HCT116 (cell line): ENCODE data around the gene SPATA25. TPM values are rescaled to one million over a fixed set of nuclear protein-coding genes. Genes with fewer than 3 reads are reported as not detected.

Experiments used
- ATAC-seq: fragments of 200-7000 bp; cut with Tn5 transposase; 2 replicates; pipeline ENCODE4 v1.9.1; 2020; ENCODE audit warnings: mild to moderate bottlenecking, moderate library complexity
- BruUV-seq: library from RNA; stranded (reverse); fragments of 400-500 nt; replicated peaks from 2 replicates; lab custom pipeline; 2021; lab: Mats Ljungman, UMichigan
- CTCF ChIA-PET: fragments of 300-600 bp; sonication (Branson Sonifier 250); formaldehyde crosslinking; loops from one replicate; lab custom pipeline; 2021; ENCODE audit warnings: antibody characterized with exemption; lab: Charles Lee
- POLR2A ChIA-PET: fragments of 300-600, 350-600 bp; sonication (Branson Sonifier 250); formaldehyde crosslinking; loops from one replicate; lab custom pipeline; 2021; ENCODE audit warnings: antibody characterized with exemption; lab: Charles Lee
- RAD21 ChIA-PET, 2 experiments: fragments of 300-600 bp; sonication (Branson Sonifier 250); formaldehyde crosslinking; loops; one replicate each; lab custom pipeline; 2023; ENCODE audit warnings: low total read pairs in 2 of 2; ENCODE audit not compliant: uncharacterized antibody in 2 of 2, unreplicated experiment in 2 of 2, low non-redundant PET in 1 of 2; lab: Charles Lee
- DNase-seq: peaks from one replicate; pipeline ENCODE4 v3.0.0-alpha.2; 2010; ENCODE audit warnings: low read depth, low spot score
- H2AFZ ChIP-seq: fragments of 200-600 bp; shearing (Covaris generic), sonication (generic); 2 replicates; pipeline ENCODE4 v1.6.1; 2017; ENCODE audit warnings: low read depth, mixed run types, mixed read lengths, antibody characterized with exemption, low read length; ENCODE audit not compliant: poor library complexity, severe bottlenecking
- H3K27ac ChIP-seq: 2 replicates; pipeline ENCODE4 v1.5.1; 2012; ENCODE audit warnings: low read depth, low read length
- H3K27me3 ChIP-seq: fragments of 200-600 bp; sonication (generic); 2 replicates; pipeline ENCODE4 v1.6.1; 2016; ENCODE audit warnings: mixed run types, low read length, mixed read lengths; ENCODE audit not compliant: insufficient read depth
- H3K36me3 ChIP-seq, 2 experiments: fragments of 200-500 bp in 1 of 2; fragments of 200-600 bp in 1 of 2; sonication (Bioruptor generic) in 1 of 2; sonication (generic) in 1 of 2; 2 replicates each; pipeline versions ENCODE4 v1.5.1 to v1.6.1; 2014 to 2016; ENCODE audit warnings: low read length in 2 of 2, inconsistent platforms in 1 of 2, mixed read lengths in 1 of 2, mixed run types in 1 of 2; ENCODE audit not compliant: insufficient read depth in 2 of 2, control insufficient read depth in 1 of 2
- H3K4me1 ChIP-seq, 2 experiments: fragments of 200-600 bp in 1 of 2; sonication (generic) in 1 of 2; 2 replicates each; pipeline versions ENCODE4 v1.5.1 to v1.6.1; 2012 to 2017; ENCODE audit warnings: low read length in 2 of 2, inconsistent platforms in 1 of 2, mild to moderate bottlenecking in 1 of 2, mixed read lengths in 1 of 2, mixed run types in 1 of 2, moderate library complexity in 1 of 2; ENCODE audit not compliant: insufficient read depth in 2 of 2, control insufficient read depth in 1 of 2
- H3K4me2 ChIP-seq: fragments of 200-600 bp; sonication (generic); 2 replicates; pipeline ENCODE4 v1.6.1; 2017; ENCODE audit warnings: mixed run types, low read length, mixed read lengths
- H3K4me3 ChIP-seq, 2 experiments: fragments of 200-600 bp in 1 of 2; sonication (generic) in 1 of 2; replicated peaks in 1 of 2; 2 replicates each; pipeline ENCODE4 v1.5.1; 2011 to 2016; ENCODE audit warnings: low read length in 2 of 2, control low read depth in 1 of 2, low read depth in 1 of 2, mild to moderate bottlenecking in 1 of 2, mixed read lengths in 1 of 2, mixed run types in 1 of 2
- H3K79me2 ChIP-seq: fragments of 200-600 bp; sonication (generic); 2 replicates; pipeline ENCODE4 v1.6.1; 2017; ENCODE audit warnings: mild to moderate bottlenecking, mixed run types, low read length, moderate library complexity, mixed read lengths; ENCODE audit not compliant: insufficient read depth
- H3K9ac ChIP-seq: fragments of 200-600 bp; sonication (generic); 2 replicates; pipeline ENCODE4 v1.6.1; 2016; ENCODE audit warnings: low read length, mixed read lengths
- H3K9me2 ChIP-seq: fragments of 200-600 bp; sonication (generic), shearing (Covaris generic); 2 replicates; pipeline ENCODE4 v1.6.1; 2017; ENCODE audit warnings: mixed run types, mild to moderate bottlenecking, moderate library complexity; ENCODE audit not compliant: insufficient read depth
- H3K9me3 ChIP-seq, 2 experiments: fragments of 200-500 bp in 1 of 2; fragments of 200-600 bp in 1 of 2; sonication (Bioruptor generic) in 1 of 2; sonication (generic) in 1 of 2; 2 replicates each; pipeline ENCODE4 v1.6.1; 2014 to 2017; ENCODE audit warnings: low read length in 2 of 2, mixed read lengths in 2 of 2, inconsistent platforms in 1 of 2, low read depth in 1 of 2, mild to moderate bottlenecking in 1 of 2, mixed run types in 1 of 2, moderate library complexity in 1 of 2; ENCODE audit not compliant: control insufficient read depth in 1 of 2, insufficient read depth in 1 of 2
- H4K20me1 ChIP-seq: fragments of 200-600 bp; sonication (generic), shearing (Covaris generic); 2 replicates; pipeline ENCODE4 v1.6.1; 2017; ENCODE audit warnings: mixed run types, mild to moderate bottlenecking, moderate library complexity; ENCODE audit not compliant: insufficient read depth
- ATF3 ChIP-seq: IDR thresholded peaks from 2 replicates; pipeline ENCODE4 v1.6.1; 2012
- CTCF ChIP-seq, 3 experiments: fragments of 200-600 bp in 1 of 3; sonication (generic) in 1 of 3; IDR thresholded peaks in 2 of 3; conservative IDR thresholded peaks in 1 of 3; 2 replicates each; pipeline ENCODE4 v1.5.1; 2012 to 2017; ENCODE audit warnings: low read depth in 2 of 3, low read length in 2 of 3, antibody characterized with exemption in 1 of 3, borderline replicate concordance in 1 of 3, control low read depth in 1 of 3, mild to moderate bottlenecking in 1 of 3, mixed read lengths in 1 of 3, mixed run types in 1 of 3, moderate library complexity in 1 of 3; ENCODE audit not compliant: insufficient read depth in 1 of 3
- EGR1 ChIP-seq: IDR thresholded peaks from 2 replicates; pipeline ENCODE4 v1.6.1; 2012; ENCODE audit warnings: low read depth
- ELF1 ChIP-seq: IDR thresholded peaks from 2 replicates; pipeline ENCODE4 v1.6.1; 2012; ENCODE audit warnings: low read depth, borderline replicate concordance
- EZH2phosphoT487 ChIP-seq: fragments of 200-600 bp; IDR thresholded peaks from 2 replicates; pipeline ENCODE4 v1.6.1; 2018; ENCODE audit warnings: antibody characterized with exemption, borderline replicate concordance
- FOSL1 ChIP-seq: IDR thresholded peaks from 2 replicates; pipeline ENCODE4 v1.6.1; 2012; ENCODE audit warnings: low read depth
- POLR2A ChIP-seq: IDR thresholded peaks from 2 replicates; pipeline ENCODE4 v1.7.0; 2011; ENCODE audit warnings: borderline replicate concordance; ENCODE audit not compliant: insufficient read depth, insufficient read length; ENCODE audit errors: extremely low read depth
- SIN3A ChIP-seq: IDR thresholded peaks from 2 replicates; pipeline ENCODE4 v1.6.1; 2012; ENCODE audit warnings: low read depth
- SRF ChIP-seq: IDR thresholded peaks from 2 replicates; pipeline ENCODE4 v1.6.1; 2012; ENCODE audit warnings: low read depth
- YY1 ChIP-seq: IDR thresholded peaks from 2 replicates; pipeline ENCODE4 v1.6.1; 2011; ENCODE audit warnings: low read length, low read depth, moderate library complexity, mild to moderate bottlenecking; ENCODE audit not compliant: insufficient replicate concordance; ENCODE audit errors: extremely low read depth
- ZFX ChIP-seq: fragments of 450-650 bp; IDR thresholded peaks from 2 replicates; pipeline ENCODE4 v1.6.1; 2017
- intact Hi-C: fragments of 100-400 bp; cut with micrococcal nuclease; formaldehyde crosslinking; loops from 2 replicates; pipeline ENCODE4 v1.10.0; 2022
- total RNA-seq: library from RNA; stranded (reverse); gene quantifications from one replicate; pipeline ENCODE4 v1.2.1, GENCODE V29; 2021; ENCODE audit not compliant: unreplicated experiment
- TF ChIP-seq, protein P1 (sequence below): IDR thresholded peaks from 2 replicates; pipeline ENCODE4 v1.6.1; 2012; ENCODE audit warnings: low read depth
- TF ChIP-seq, protein P2 (sequence below): IDR thresholded peaks from 2 replicates; pipeline ENCODE4 v1.6.1; 2012

The SPATA25 gene
- total RNA-seq, 1 experiment from 2014 or later: 0.42 TPM

- Histone ChIP-seq H2AFZ (no peak overlapping the region), H3K9ac (no peak overlapping the region), H3K27ac (no peak overlapping the region), H4K20me1 (no peaks in the 10 kb centered on the region), H3K36me3 (peaks cover 0 to 2% of the 10 kb centered on the region in 2 experiments; a peak in 2 of 4 replicates), H3K9me2 (no peaks in the 10 kb centered on the region), H3K27me3 (no peaks in the 10 kb centered on the region), H3K4me3 (no peak overlapping the region), H3K9me3 (no peaks in the 10 kb centered on the region), H3K79me2 (no peaks in the 10 kb centered on the region), H3K4me1 (no peaks in the 10 kb centered on the region), H3K4me2 (no peak overlapping the region)
- TF ChIP-seq YY1 (no peak), SIN3A (no peak), FOSL1 (no peak), ATF3 (no peak), ELF1 (no peak), ZFX (no peak), CTCF (IDR thresholded peaks at IDR 0.05 in 2 of 3, conservative IDR thresholded peaks at IDR 0.05 in 1 of 3; ENCODE audit: borderline replicate concordance in 1 of 3, insufficient read depth in 1 of 3, low read depth in 2 of 3, low read length in 2 of 3) (no peak)
- intact Hi-C loops: no loop called here
- BruUV-seq: no TSS peak
- POLR2A ChIA-PET: no interaction called here
- CTCF ChIA-PET: no interaction called here
- ATAC-seq (no peak), DNase-seq (no peak)
- RAD21 ChIA-PET: no interaction called here
Observed at GRCh38 chr20:45848421-45848820, 39.0 kb downstream of the SPATA25 start.

GRCh38 chr20:45845452-45845851 lies 42.0 kb downstream of the SPATA25 start:
- no peak for TF ChIP-seq POLR2A
- no peak for TF ChIP-seq EGR1
- TF ChIP-seq EZH2phosphoT487: no peak
- no peak for TF ChIP-seq YY1
- TF ChIP-seq, protein P1, sequence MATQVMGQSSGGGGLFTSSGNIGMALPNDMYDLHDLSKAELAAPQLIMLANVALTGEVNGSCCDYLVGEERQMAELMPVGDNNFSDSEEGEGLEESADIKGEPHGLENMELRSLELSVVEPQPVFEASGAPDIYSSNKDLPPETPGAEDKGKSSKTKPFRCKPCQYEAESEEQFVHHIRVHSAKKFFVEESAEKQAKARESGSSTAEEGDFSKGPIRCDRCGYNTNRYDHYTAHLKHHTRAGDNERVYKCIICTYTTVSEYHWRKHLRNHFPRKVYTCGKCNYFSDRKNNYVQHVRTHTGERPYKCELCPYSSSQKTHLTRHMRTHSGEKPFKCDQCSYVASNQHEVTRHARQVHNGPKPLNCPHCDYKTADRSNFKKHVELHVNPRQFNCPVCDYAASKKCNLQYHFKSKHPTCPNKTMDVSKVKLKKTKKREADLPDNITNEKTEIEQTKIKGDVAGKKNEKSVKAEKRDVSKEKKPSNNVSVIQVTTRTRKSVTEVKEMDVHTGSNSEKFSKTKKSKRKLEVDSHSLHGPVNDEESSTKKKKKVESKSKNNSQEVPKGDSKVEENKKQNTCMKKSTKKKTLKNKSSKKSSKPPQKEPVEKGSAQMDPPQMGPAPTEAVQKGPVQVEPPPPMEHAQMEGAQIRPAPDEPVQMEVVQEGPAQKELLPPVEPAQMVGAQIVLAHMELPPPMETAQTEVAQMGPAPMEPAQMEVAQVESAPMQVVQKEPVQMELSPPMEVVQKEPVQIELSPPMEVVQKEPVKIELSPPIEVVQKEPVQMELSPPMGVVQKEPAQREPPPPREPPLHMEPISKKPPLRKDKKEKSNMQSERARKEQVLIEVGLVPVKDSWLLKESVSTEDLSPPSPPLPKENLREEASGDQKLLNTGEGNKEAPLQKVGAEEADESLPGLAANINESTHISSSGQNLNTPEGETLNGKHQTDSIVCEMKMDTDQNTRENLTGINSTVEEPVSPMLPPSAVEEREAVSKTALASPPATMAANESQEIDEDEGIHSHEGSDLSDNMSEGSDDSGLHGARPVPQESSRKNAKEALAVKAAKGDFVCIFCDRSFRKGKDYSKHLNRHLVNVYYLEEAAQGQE: no peak
- no peak for TF ChIP-seq SRF
- TF ChIP-seq, protein P2, sequence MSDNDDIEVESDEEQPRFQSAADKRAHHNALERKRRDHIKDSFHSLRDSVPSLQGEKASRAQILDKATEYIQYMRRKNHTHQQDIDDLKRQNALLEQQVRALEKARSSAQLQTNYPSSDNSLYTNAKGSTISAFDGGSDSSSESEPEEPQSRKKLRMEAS: no peak
- no peak for TF ChIP-seq FOSL1

More at GRCh38 chr20:45845452-45845851, 42.0 kb downstream of the SPATA25 start:
- ChIA-PET CTCF (no interaction called here), RAD21 (no interaction called here), POLR2A (no interaction called here)
- no TSS peak for BruUV-seq
- Histone ChIP-seq H3K27ac (no peak overlapping the region), H3K9me2 (no peaks in the 10 kb centered on the region), H3K9ac (no peak overlapping the region), H3K9me3 (no peaks in the 10 kb centered on the region), H3K4me1 (no peaks in the 10 kb centered on the region), H2AFZ (no peak overlapping the region), H4K20me1 (no peaks in the 10 kb centered on the region), H3K4me3 (no peak overlapping the region), H3K79me2 (no peaks in the 10 kb centered on the region), H3K4me2 (no peak overlapping the region), H3K36me3 (peaks cover 0 to 2% of the 10 kb centered on the region in 2 experiments; a peak in 2 of 4 replicates), H3K27me3 (no peaks in the 10 kb centered on the region)
- intact Hi-C loops: no loop called here
- DNase-seq (no peak), ATAC-seq (peak; percentile 34; the same call in 1 of the 2 replicates)
